Activated T-cell treated with anti-CD3 and anti-CD28 coated beads, Interleukin-2, amount 50 U/mL, for 1 hour (primary cell): ENCODE measurements around the gene SAA1.
A peak's percentile ranks its signal among the peaks of the same experiment; 100 is the strongest.
"Not testable (repeated sequence)": the region's sequence is repeated elsewhere in the genome, so short reads cannot be mapped to it uniquely, and the experiment has no call there.

Source experiments
- DNase-seq: peaks from one replicate; pipeline ENCODE4 v3.0.0-alpha.2; 2020

SAA1 gene

DNA sequence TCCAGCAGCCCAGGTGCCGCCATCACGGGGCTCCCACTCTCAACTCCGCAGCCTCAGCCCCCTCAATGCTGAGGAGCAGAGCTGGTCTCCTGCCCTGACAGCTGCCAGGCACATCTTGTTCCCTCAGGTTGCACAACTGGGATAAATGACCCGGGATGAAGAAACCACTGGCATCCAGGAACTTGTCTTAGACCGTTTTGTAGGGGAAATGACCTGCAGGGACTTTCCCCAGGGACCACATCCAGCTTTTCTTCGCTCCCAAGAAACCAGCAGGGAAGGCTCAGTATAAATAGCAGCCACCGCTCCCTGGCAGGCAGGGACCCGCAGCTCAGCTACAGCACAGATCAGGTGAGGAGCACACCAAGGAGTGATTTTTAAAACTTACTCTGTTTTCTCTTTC is at the start of gene SAA1:
Gene SAA1, plus strand, starts transcription at position 316 of the 400 bp plus-strand sequence. CDS start 624 bp downstream, outside the sequence.
- DNase-seq, result no peak

DNA sequence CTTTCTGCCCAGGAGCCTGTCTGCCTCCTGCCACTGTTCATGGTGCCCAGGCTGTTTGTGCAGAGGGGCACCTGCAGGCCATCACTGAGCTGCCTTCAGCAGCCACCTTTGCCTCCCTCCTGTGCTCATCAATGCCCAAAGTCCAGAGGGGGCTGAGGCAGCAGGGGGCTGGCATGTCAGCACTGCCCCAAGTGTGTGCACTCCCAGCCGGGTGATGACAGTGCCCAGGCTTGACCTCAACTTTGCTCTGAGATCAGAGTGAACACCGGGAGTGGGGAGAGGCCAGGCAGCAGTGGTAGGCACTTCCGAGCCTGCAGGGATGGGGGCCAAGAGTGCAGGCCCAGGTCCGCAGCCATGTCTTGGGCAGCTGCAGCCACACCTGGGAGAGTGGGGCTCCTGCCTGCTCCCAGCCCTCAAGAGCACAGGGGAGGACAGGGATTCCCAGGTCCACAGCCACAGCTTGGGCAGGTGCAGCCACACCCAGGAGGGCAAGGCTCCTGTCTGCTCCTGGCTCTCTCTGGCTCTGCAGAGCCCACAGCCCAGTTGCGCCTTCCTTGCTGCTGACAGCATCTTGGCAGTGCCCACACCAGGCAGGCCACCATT is 44.7 kb upstream of the SAA1 start:
- DNase-seq, result no peak

DNA sequence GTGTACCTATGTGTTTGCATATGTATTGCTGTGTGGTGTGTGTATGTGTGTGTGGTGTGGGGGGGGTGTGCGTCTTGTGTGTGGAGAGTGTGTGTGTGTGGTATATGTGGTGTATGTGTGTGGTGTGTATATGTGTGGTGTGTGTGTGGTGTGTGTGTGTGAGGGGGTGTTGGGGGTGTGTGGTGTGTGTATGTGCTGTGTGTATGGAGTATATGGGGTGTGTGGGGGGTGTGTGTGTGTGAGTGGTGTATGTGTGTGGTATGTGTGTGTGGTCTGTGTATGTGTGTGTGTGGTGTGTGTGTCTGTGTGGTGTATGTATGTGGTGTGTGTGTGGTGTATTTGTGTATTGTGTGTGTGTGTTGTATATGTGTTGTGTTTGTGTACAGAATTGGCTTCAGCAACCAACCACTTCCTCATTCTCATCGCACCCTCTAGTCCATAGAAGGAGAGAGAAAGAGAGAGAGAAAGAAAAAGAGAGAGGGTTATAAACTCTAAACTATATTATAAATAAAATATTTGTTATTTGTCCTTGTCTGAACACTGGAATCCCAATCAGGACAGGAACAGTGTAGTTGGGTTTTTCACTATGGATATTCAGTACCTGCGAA is 43.1 kb upstream of the SAA1 start:
- DNase-seq, result no peak

DNA sequence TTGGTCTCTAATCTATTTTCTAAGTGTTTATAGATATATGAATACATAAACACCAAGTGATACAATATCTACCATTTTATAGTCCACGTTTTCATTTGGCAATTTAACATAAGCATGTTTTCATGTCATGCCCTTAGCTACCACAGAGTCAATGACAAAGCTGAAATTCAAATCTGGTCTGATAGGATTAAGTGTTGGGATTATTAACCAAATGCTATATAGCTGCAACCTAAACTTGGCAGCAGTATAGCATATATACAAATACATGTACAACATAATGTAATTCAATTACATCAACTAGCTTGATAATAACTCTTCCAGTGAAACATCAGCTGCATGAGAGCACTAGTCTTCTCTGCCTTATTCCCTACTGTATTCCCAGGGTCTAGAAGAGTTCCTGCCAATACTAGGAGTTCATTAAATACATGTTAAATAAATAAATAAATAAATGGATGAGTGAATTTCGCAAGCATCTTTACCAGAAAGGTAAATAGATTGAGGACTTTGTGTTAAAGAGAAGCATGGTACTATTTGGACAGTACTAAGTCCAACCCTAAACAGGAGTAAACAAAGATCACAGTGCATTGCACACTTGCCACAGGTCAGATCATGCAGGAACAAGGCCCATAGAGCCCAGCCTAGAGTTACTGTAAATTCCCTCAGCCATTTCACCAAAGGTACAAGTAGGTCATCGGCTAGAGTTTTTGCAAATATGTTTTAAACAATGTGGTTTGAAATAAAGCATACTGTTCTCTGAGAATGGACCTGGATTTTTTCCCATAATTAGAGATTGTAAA is 42.3 kb upstream of the SAA1 start:
- no peak for DNase-seq

DNA sequence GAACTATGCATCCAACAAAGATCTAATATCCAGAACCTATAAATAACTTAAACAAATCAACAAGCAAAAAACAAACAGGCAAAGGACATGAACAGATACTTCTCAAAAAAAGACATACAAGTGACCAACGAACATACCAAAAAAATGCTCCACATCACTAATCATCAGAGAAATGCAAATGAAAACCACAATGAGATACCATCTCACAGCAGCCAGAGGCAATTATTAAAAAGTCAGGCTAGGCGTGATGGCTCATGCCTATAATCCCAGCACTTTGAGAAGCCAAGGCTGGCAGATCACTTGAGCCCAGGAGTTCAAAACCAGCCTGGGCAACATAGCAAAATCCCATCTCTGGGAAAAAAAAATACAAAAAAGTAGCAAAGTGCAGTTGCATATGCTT is 40.2 kb upstream of the SAA1 start:
- DNase-seq, result no peak

DNA sequence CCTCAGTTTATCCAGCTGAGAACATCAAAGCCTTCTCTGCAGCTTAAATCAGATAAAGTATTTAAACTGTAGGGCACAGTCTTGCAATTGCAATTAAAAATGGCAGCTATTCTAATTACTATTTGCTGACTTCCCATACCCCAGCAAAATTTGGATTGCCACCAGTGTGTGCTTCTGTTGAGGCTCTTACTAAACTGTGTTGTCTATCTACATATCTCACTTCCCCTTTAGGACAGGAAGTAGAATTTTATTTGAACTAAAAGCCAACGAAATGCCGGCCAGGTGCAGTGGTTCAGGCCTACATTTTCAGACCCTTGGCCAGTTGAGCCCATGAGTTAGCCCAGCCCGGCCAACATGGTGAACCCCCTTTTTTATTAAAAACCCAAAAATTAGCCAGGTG is 36.6 kb upstream of the SAA1 start:
- no peak for DNase-seq

DNA sequence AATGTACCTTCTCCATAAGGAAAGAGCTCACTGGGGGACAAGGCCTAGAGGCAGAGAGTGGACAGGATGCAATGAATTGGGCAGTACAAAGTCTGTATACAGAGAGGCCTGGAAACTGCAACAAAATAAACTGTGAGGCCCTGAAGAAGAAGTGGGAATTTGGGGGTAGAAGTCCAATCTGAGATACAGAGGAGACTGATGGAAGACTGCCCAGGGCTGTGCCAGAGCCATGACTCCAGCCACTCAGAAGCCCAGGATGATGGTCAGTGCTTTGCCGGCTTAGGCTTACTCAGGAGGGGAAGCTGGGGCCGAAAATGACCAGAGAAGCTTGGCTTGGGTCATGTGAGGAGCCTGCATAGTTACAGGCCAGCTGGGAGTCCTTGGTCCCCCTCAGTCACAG is 35.2 kb upstream of the SAA1 start:
- no peak for DNase-seq

DNA sequence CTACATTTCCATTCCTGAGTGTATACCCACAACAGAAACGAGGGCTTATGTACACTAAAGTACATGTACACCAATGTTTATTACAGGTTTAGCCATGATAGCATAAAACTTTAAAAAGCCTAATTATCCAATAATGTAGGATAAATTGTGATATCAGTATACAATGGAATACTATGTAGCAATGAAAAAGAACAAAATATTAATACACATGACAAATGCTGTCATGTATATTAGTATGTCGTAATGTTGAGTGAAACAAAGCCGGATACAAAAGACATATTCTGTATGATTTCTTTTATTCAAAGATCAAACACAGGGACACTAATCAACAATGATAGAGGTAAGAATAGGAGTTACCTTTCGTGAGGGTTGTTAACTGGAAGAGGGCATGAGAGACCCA is 32.2 kb upstream of the SAA1 start:
- no peak for DNase-seq

DNA sequence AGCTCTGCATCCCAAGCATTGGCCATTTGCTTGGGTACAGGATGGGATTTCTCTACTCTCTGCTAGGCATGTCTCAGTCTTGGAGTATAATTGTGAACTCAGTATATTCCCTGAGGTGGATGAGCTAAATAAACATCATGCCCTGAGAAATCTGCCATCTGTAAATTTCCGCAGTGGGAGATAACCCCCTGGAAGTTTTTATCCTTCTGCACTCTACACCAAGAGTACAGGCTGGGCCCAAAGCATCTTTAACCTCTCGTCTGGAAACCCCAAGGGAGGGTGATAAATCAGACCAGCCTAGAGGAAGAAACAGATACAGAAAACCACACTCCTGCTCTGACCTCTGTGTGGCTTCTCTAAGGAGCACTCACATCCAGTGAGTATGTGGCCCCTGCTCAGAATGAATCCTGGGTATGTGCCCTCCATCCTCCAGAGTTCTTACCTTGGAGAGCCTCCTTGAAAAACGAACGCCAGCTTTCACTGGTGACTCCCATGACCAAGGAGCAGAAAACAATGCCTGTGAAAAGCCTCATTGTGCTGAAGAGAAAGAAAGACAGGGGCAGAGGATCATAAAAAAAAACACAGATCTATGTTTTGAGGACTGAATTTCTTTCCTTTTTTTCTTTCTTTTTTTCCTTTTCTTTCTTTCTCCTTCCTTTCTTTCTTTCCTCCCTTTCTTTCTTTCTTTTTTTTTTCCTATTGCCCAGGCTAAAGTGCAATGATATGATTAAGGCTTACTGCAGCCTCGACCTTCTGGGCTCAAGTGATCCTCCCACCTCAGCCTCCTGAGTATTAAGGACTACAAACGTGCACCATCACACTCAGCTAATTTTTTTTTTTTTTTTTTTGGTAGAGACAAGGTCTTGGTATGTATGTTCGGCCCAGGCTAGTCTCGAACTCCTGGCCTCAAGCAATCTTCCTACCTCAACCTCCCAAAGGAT is 30.4 kb upstream of the SAA1 start:
- no peak for DNase-seq

DNA sequence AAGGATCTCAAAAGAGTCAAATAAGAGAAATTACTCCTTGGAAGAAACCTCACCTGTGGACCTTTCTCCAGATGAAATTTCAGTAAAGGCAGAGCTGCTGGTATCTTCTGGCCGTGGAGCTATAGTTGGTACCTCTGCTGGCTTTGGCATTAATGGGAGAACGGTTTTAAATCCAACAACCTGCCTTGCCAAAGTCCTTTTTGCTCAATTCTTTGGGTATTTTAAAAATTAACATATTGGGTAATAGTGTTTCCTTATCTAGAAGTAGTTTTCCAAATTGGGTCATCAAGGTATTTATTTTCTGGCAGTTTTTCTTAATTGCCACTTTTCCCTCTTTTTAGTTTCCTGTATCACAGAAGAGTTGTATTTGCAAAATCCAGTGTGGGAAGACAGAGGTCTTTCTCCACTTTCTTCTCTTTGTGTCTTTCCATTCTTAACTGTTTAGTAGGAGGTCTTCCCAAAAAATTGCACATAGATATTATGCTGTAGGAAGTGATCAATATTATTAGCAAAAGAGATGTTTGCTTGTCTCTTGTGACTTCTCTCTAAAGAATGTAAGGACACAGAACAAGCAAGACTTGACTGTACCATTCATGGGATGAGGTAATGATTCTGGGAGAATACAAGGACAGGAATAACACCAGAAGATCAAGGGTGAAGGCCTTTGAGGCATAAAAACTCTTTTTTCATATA is 29.3 kb upstream of the SAA1 start, which contains the start of gene SAA4:
Gene SAA4, minus strand, starts transcription at position 139 of the 693 bp plus-strand sequence. CDS start 876 bp downstream, outside the sequence.
- DNase-seq, result no peak

DNA sequence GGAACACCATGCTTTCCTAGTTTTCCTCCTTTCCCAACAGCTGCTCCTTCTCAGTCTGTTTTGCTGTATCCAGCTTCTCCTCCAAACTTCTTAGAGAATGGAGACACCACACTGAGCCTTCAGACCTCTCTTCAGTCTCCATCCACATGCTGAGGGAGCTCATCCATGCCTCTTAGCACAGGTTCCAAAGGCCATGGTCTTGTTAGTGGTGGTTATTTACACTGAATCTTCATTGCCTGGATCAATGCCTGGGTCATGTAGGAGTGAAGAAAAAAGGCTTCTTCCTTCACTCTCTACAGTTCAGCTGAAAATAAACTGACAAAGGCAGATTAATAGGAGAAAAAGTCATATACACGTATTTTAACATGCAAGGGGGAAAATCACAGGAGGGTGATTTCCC is 26.4 kb upstream of the SAA1 start:
- DNase-seq, result no peak

DNA sequence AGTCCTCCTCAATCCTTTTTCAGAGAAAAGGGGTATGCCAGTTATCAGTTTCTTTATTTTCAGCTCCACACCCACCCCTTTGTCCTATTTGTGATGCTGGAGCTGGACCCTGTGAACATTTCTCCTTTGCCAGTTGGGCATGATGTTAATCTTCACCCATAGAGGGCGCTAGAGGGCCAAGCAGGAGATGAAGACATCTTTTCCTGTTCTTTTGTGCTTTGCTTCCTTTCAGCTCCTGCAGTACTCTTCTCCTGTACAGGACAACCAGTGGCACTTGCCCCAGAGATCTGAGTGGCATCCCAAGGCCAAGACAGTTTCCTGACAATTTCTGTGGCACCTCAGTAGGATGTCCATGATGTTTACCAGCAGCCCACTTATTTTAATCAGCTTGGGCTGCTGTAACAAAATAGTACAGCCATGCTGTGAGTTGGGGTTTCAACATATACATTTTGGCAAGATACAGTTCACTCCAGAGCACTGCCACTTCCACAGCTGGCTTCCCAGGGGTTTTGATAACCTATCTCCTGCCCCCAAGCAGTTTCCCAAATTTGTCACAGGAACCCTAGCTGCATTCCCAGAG is 22.2 kb upstream of the SAA1 start:
- peak; percentile 46 for DNase-seq

DNA sequence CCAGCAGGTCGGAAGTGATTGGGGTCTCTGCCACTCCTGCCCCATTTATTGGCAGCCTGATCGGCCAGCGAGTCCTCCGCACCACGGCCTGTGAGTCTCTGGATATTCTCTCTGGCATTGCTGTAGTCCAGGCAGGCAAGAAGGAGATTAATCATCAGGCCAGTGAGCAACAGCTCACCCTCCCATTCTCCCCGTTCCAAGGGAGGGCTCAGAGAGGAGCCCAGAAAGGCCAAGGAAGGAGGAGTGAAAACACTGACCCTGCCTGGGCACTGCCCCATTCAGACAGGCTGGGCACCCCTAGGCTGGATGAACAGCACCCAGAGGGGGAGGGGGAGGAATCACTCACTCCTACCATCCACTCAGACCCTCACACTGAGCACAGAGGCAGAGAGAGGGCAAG is 20.7 kb upstream of the SAA1 start:
- no peak for DNase-seq

DNA sequence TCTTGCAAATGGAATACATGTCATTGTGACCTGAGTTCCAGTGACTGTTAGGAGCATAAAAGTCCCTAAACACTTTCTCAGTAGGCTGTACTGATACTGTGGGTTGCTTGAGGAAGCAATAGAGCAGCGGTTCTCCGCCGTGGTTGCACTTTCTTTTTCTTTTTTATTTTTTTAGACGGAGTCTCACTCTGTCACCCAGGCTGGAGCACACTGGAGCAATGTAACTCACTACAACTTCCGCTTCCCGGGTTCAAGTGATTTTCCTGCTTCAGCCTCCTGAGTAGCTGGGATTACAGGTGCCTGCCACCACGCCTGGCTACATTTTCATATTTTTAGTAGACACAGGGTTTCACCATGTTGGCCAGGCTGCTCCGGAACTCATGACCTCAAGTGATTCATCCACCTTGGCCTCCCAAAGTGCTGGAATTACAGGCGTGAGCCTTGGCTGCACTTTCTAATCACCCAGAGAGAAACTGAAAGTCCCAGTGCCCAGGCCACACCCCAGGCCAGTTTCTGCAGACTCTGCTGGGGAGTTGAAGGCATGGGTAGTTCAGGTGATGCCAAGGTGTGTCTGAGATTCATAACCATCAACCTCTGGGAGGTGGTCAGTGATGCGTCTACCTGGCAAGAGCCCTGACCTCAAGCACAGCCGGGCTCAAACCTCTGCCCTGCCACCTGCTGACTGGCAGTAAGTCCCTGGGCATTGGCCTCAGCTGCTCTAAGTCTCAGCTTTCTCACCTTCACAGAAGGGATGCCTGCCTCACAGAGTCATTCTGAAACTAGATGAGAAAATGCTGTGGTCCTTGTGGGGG is 19.5 kb upstream of the SAA1 start:
- not testable (repeated sequence) for DNase-seq

DNA sequence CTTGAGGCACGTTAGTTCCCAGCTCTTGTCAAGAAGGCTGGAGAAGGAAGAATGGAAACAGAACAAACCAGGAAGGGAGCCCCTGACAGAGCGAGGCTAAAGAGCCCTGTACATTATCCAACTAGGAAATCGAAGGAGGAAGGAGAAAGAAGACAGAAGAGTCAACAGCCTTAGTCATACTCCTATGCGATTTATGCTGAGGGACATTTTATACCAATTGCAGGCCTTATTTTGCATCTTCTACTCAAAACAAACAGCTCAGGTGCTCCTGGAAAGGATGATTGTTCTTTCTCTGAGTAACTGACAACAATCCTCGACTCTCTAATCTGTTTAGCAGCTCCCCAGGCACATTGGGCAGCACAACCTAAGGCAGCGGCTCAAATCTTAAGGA is 18.9 kb upstream of the SAA1 start:
- DNase-seq, result not testable (repeated sequence)

DNA sequence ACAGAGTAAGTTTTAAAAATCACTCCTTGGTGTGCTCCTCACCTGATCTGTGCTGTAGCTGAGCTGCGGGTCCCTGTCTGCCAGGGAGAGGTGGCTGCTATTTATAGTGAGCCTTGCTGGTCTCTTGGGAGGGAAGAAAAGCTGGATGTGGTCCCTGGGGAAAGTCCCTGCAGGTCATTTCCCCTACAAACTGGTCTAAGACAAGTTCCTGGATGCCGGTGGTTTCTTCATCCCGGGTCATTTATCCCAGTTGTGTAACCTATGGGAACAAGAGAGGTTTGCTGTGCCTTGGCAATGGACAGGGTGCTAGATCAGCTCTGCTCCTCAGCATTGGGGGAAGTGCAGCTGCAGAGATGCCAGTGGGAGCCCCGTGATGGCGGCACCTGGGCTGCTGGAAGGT is 17.5 kb upstream of the SAA1 start, which contains the start of gene SAA2:
Gene SAA2, minus strand, starts transcription at position 108 of the 400 bp plus-strand sequence. CDS start 657 bp downstream, outside the sequence.
- no peak for DNase-seq

DNA sequence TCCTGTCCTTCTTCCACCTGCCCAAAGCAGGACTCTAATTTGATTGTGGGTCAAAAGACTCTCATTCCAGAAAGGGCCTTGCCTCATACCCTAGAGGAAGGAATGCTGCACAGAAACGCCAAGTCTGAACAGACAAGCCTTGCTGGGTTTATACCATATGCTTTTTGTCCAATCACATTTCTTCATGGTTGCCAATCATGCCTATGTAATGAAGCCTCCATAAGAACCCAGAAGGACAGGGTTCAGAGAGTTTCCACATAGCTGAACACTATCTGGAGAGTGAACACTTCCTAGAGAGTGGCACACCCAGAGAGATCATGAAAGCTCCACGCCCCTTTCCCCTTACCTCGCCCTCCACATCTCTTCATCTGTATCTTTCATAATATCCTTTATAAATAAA is 12.8 kb upstream of the SAA1 start:
- no peak for DNase-seq

DNA sequence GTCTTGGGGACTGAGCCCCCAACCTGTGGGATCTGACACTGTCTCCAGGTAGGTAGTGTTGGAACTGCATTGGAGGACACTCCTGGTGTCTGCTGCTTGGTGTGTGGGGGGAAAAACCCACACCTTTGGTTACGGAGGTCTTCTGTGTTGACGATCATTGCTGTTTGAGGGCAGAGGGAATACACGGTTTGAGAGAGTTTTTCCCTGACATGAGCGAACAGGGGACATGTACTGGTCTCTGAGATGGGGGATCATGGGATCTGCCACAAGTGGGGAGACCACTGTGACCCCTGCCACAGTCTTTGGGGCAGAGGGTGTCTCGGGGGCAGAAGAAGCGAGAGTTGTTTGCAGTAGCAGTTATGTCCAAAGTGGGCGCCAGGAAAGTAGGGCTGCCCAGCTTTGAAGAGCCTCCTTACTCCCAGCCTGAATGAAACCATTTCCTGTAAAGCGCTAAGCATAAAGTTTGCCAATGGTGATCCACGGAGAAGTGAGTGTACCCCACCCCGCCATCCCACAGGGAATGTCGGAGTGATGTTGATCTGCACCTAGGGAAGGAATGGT is 12.2 kb upstream of the SAA1 start:
- no peak for DNase-seq

DNA sequence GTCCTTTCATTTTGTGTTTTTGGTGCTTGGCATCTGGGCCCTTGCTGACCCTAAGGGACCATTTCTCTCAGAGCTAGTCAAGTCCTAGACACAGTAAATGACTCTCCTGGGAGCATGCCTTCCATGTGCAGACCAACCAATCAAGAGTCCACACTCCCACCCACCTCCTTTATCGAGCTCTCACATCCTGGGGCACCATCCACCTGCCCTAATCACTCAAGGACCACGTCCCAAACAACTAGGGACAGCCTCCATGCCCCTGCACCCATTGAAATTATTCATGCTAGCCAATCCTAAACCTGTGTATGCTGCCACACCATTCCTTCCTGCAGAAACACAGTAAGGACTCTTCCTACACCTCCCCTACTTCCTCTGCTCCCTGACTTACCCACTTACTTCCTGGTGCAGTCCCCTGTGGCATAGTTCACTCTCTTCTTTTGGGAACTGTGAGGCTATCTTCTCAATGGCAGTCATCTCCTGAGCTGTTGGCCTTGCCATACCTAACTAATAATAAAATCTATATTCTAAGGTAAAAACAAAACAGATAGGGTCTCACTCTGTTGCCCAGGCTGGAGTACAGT is 11.2 kb upstream of the SAA1 start:
- DNase-seq, result no peak

DNA sequence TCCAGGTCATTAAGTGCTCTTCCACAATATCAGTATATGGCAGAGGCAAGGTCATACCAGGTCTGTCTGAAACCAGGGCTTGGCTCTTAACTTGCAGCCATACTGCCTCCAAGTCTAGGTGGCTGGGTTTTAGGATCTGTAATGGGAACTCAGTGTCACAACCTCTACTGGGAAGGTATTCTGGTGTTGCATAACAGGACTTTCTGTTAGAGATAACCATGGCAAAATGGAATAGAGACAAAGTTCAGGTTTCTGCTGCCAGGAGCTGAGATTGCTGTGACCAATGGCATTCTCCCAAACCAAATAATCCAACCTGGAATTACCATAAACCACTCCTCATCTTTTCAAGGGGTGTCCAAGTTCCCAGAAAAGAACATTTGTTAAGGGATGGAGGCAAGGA is 6.8 kb upstream of the SAA1 start:
- DNase-seq, result no peak
